Neuronal stem cell (in vitro differentiated cells): ENCODE results near the gene TACC2.
"Not testable (repeated sequence)": the region's sequence is repeated elsewhere in the genome, so short reads cannot be mapped to it uniquely, and the experiment has no call there.

Experiments
- DNase-seq: peaks from one replicate; pipeline ENCODE4 v3.0.0-alpha.2; 2013; ENCODE audit warnings: low spot score
- H2AFZ ChIP-seq: one replicate; pipeline ENCODE4 v1.6.1; 2013; ENCODE audit warnings: mild to moderate bottlenecking, low read length, inconsistent platforms
- H2AK5ac ChIP-seq: 2 replicates; pipeline ENCODE4 v1.6.1; 2013; ENCODE audit warnings: low read depth, mild to moderate bottlenecking, inconsistent platforms, low read length, moderate library complexity, mixed read lengths
- H2BK120ac ChIP-seq: 2 replicates; pipeline ENCODE4 v1.6.1; 2013; ENCODE audit warnings: low read depth, mild to moderate bottlenecking, inconsistent platforms, low read length, moderate library complexity, mixed read lengths
- H2BK12ac ChIP-seq: one replicate; pipeline ENCODE4 v1.6.1; 2013; ENCODE audit warnings: low read length, inconsistent platforms
- H2BK15ac ChIP-seq: 2 replicates; pipeline ENCODE4 v1.6.1; 2013; ENCODE audit warnings: mild to moderate bottlenecking, low read length, inconsistent platforms, mixed read lengths
- H2BK5ac ChIP-seq: one replicate; pipeline ENCODE4 v1.6.1; 2013; ENCODE audit warnings: inconsistent platforms, mild to moderate bottlenecking, low read length, moderate library complexity
- H3K14ac ChIP-seq: one replicate; pipeline ENCODE4 v1.6.1; 2013; ENCODE audit warnings: low read length, inconsistent platforms
- H3K18ac ChIP-seq: 2 replicates; pipeline ENCODE4 v1.6.1; 2013; ENCODE audit warnings: low read length, inconsistent platforms
- H3K23ac ChIP-seq: 2 replicates; pipeline ENCODE4 v1.6.1; 2013; ENCODE audit warnings: low read depth, mild to moderate bottlenecking, mixed read lengths, low read length, inconsistent platforms; ENCODE audit not compliant: poor library complexity
- H3K27ac ChIP-seq: replicated peaks from 3 replicates; pipeline ENCODE4 v1.5.1; 2013; ENCODE audit warnings: low read length, inconsistent platforms
- H3K27me3 ChIP-seq, 3 experiments: 2 replicates each; pipeline ENCODE4 v1.6.1; 2013; ENCODE audit warnings: low read length in 3 of 3, mild to moderate bottlenecking in 2 of 3, inconsistent platforms in 1 of 3, low read depth in 1 of 3, mixed read lengths in 1 of 3, moderate library complexity in 1 of 3; ENCODE audit not compliant: control insufficient read depth in 3 of 3, insufficient read depth in 3 of 3
- H3K36me3 ChIP-seq, 2 donors: replicated peaks in 1 of 2; 2 replicates each; pipeline ENCODE4 v1.6.1; 2013; ENCODE audit warnings: low read length in 2 of 2; ENCODE audit not compliant: control insufficient read depth in 2 of 2, insufficient read depth in 2 of 2
- H3K4ac ChIP-seq: 2 replicates; pipeline ENCODE4 v1.6.1; 2013; ENCODE audit warnings: inconsistent platforms, mild to moderate bottlenecking, low read length, moderate library complexity
- H3K4me1 ChIP-seq, 2 donors: 1 replicate in 1 of 2; 2 replicates in 1 of 2; pipeline ENCODE4 v1.6.1; 2013; ENCODE audit warnings: low read length in 2 of 2, low read depth in 1 of 2; ENCODE audit not compliant: control insufficient read depth in 2 of 2, insufficient read depth in 1 of 2
- H3K4me2 ChIP-seq: one replicate; pipeline ENCODE4 v1.6.1; 2013; ENCODE audit warnings: mild to moderate bottlenecking, low read length, inconsistent platforms; ENCODE audit not compliant: insufficient read depth, poor library complexity, severe bottlenecking
- H3K4me3 ChIP-seq, 2 donors: 2 replicates each; pipeline ENCODE4 v1.5.1; 2013; ENCODE audit warnings: low read length in 2 of 2, mild to moderate bottlenecking in 2 of 2, inconsistent platforms in 1 of 2, moderate library complexity in 1 of 2
- H3K79me1 ChIP-seq: one replicate; pipeline ENCODE4 v1.6.1; 2013; ENCODE audit warnings: low read depth, mild to moderate bottlenecking, inconsistent platforms, low read length, moderate library complexity
- H3K9ac ChIP-seq: one replicate; pipeline ENCODE4 v1.6.1; 2013; ENCODE audit warnings: mild to moderate bottlenecking, low read depth, low read length, inconsistent platforms; ENCODE audit not compliant: poor library complexity
- H3K9me3 ChIP-seq, 2 donors: replicated peaks in 1 of 2; 2 replicates each; pipeline versions ENCODE3 to v1.6.1; 2013; ENCODE audit warnings: low read length in 2 of 2, mild to moderate bottlenecking in 2 of 2, inconsistent platforms in 1 of 2, low read depth in 1 of 2, mixed read lengths in 1 of 2, moderate library complexity in 1 of 2; ENCODE audit not compliant: control insufficient read depth in 2 of 2, insufficient read depth in 1 of 2
- H4K8ac ChIP-seq: one replicate; pipeline ENCODE4 v1.6.1; 2013; ENCODE audit warnings: low read depth, mild to moderate bottlenecking, inconsistent platforms, low read length, moderate library complexity
- H4K91ac ChIP-seq: one replicate; pipeline ENCODE4 v1.6.1; 2013; ENCODE audit warnings: low read length, low read depth, mild to moderate bottlenecking, inconsistent platforms; ENCODE audit not compliant: poor library complexity
- WGBS, 2 donors: extraction: QIAGEN DNeasy Blood & Tissue Kit; methylation state at CpG; one replicate each; pipeline ENCODE4 v1.1.7; 2013; ENCODE audit warnings: missing lambda C conversion rate in 2 of 2, mixed read lengths in 1 of 2; ENCODE audit not compliant: insufficient read length in 2 of 2, insufficient replicate concordance in 1 of 2; ENCODE audit errors: extremely low coverage in 2 of 2; 5-methylcytosine and 5-hydroxymethylcytosine counted together

The TACC2 gene

GRCh38 chr10:122022276-122022675 is 33.3 kb downstream of the TACC2 start:
- no peak overlapping the region for H4K91ac ChIP-seq
- H4K8ac ChIP-seq = no peak overlapping the region
- peaks cover 8 to 15% of the 10 kb centered on the region in 2 donors for H3K4me1 ChIP-seq
- no CpG with 5 or more reads among the region's 4 CpGs for WGBS, 2 donors
- no peaks in the 10 kb centered on the region for H3K79me1 ChIP-seq
- H3K14ac ChIP-seq = no peak overlapping the region
- peaks cover 0 to 44% (median 0%) of the 10 kb centered on the region in 3 experiments for H3K27me3 ChIP-seq
- H2BK5ac ChIP-seq = no peak overlapping the region
- H3K23ac ChIP-seq = no peak overlapping the region
- no peak overlapping the region for H2BK12ac ChIP-seq
- H3K9ac ChIP-seq = no peak overlapping the region
- no peak overlapping the region for H3K4ac ChIP-seq
- H3K4me2 ChIP-seq = no peak overlapping the region
- H3K36me3 ChIP-seq = no peaks in the 10 kb centered on the region
- no peak overlapping the region for H3K27ac ChIP-seq
- H2AK5ac ChIP-seq = no peak overlapping the region
- no peak overlapping the region for H3K4me3 ChIP-seq
- H2BK120ac ChIP-seq = no peak overlapping the region
- H3K9me3 ChIP-seq = no peaks in the 10 kb centered on the region
- no peak overlapping the region for H2BK15ac ChIP-seq
- H2AFZ ChIP-seq = no peak overlapping the region
- H3K18ac ChIP-seq = no peak overlapping the region
- no peak for DNase-seq

GRCh38 chr10:122023257-122023656 is 34.3 kb downstream of the TACC2 start:
- H2BK12ac ChIP-seq, H2BK120ac ChIP-seq, DNase-seq, H3K14ac ChIP-seq, H3K23ac ChIP-seq, H3K4me2 ChIP-seq, H3K79me1 ChIP-seq, H3K9me3 ChIP-seq, H2BK5ac ChIP-seq, H3K18ac ChIP-seq, H2BK15ac ChIP-seq, H2AFZ ChIP-seq, H3K27ac ChIP-seq, H3K4me3 ChIP-seq, H4K91ac ChIP-seq, H4K8ac ChIP-seq, H2AK5ac ChIP-seq, H3K9ac ChIP-seq, H3K36me3 ChIP-seq, H3K4ac ChIP-seq: not testable (repeated sequence)
- Histone ChIP-seq H3K27me3 (peaks cover 0 to 40% (median 0%) of the 10 kb centered on the region in 3 experiments), H3K4me1 (peaks cover 8 to 15% of the 10 kb centered on the region in 2 donors)
- WGBS, 2 donors = no CpG with 5 or more reads among the region's 7 CpGs

GRCh38 chr10:122029499-122030199 is 40.7 kb downstream of the TACC2 start:
- no CpG with 5 or more reads among the region's 8 CpGs for WGBS, 2 donors

GRCh38 chr10:122030200-122030552 is 41.2 kb downstream of the TACC2 start:
- Histone ChIP-seq H3K23ac (no peak overlapping the region), H3K27ac (no peak overlapping the region), H4K91ac (no peak overlapping the region), H2BK15ac (no peak overlapping the region), H3K27me3 (no peaks in the 10 kb centered on the region), H4K8ac (no peak overlapping the region), H2AFZ (no peak overlapping the region), H2BK12ac (no peak overlapping the region), H2BK5ac (no peak overlapping the region), H3K18ac (no peak overlapping the region), H3K9ac (no peak overlapping the region), H3K4me1 (peaks cover 0 to 2% of the 10 kb centered on the region in 2 donors), H3K4ac (no peak overlapping the region), H2BK120ac (no peak overlapping the region), H3K14ac (no peak overlapping the region), H3K79me1 (no peaks in the 10 kb centered on the region), H3K36me3 (no peaks in the 10 kb centered on the region), H3K4me2 (no peak overlapping the region), H3K9me3 (no peaks in the 10 kb centered on the region), H3K4me3 (no peak overlapping the region), H2AK5ac (no peak overlapping the region)
- DNase-seq = no peak
- WGBS, 2 donors = no CpG with 5 or more reads among the region's 7 CpGs

More at GRCh38 chr10:122029499-122030199, 40.7 kb downstream of the TACC2 start:
- no peak overlapping the region for H3K4me3 ChIP-seq
- H3K18ac ChIP-seq = no peak overlapping the region
- no peak overlapping the region for H2BK12ac ChIP-seq
- peaks cover 0 to 2% of the 10 kb centered on the region in 2 donors for H3K4me1 ChIP-seq
- H4K8ac ChIP-seq = no peak overlapping the region
- no peak overlapping the region for H3K14ac ChIP-seq
- H2BK15ac ChIP-seq = no peak overlapping the region
- DNase-seq = no peak
- H3K27me3 ChIP-seq = no peaks in the 10 kb centered on the region
- H3K9me3 ChIP-seq = no peaks in the 10 kb centered on the region
- no peaks in the 10 kb centered on the region for H3K36me3 ChIP-seq
- no peak overlapping the region for H4K91ac ChIP-seq
- no peak overlapping the region for H3K23ac ChIP-seq
- H3K79me1 ChIP-seq = no peaks in the 10 kb centered on the region
- no peak overlapping the region for H2AK5ac ChIP-seq
- H2BK5ac ChIP-seq = no peak overlapping the region
- H2AFZ ChIP-seq = no peak overlapping the region
- no peak overlapping the region for H3K27ac ChIP-seq
- H2BK120ac ChIP-seq = no peak overlapping the region
- H3K4me2 ChIP-seq = no peak overlapping the region
- no peak overlapping the region for H3K4ac ChIP-seq
- H3K9ac ChIP-seq = no peak overlapping the region
